BJ (cell line): Measurements from ENCODE around the gene SLTM. TPM values are rescaled to one million over a fixed set of nuclear protein-coding genes. Genes with fewer than 3 reads are reported as not detected.
"Not testable (repeated sequence)": the region's sequence is repeated elsewhere in the genome, so short reads cannot be mapped to it uniquely, and the experiment has no call there.

Experiments used
- CTCF ChIA-PET: fragments of 350-600 bp; formaldehyde crosslinking; extraction: SDS; loops from one replicate; lab custom pipeline; 2021; ENCODE audit warnings: antibody characterized with exemption, inconsistent platforms; lab: Yijun Ruan, JAX
- POLR2A ChIA-PET: fragments of 300-600 bp; sonication (Branson Sonifier 250); formaldehyde crosslinking; extraction: SDS; loops from one replicate; lab custom pipeline; 2021; ENCODE audit warnings: antibody characterized with exemption; lab: Charles Lee
- DNase-seq: peaks from one replicate; pipeline ENCODE4 v3.0.0-alpha.2; 2011; ENCODE audit warnings: low read depth
- H3K27me3 ChIP-seq: 2 replicates; pipeline ENCODE4 v1.6.0; 2011; ENCODE audit warnings: low read length; ENCODE audit not compliant: control insufficient read depth, insufficient read depth
- H3K36me3 ChIP-seq: 2 replicates; pipeline ENCODE4 v1.5.1; 2011; ENCODE audit warnings: low read length; ENCODE audit not compliant: control insufficient read depth, insufficient read depth
- H3K4me3 ChIP-seq: 2 replicates; pipeline ENCODE4 v1.5.1; 2011; ENCODE audit warnings: low read depth, mild to moderate bottlenecking, control low read depth, low read length
- polyA plus RNA-seq: library from polyadenylated mRNA; depleted of rRNA; stranded (reverse); fragments of >200 nt; gene quantifications from 2 replicates; pipeline ENCODE4 v1.2.3, GENCODE V29; 2011
- TF ChIP-seq, protein P1 (sequence below): IDR thresholded peaks from 2 replicates; pipeline ENCODE4 v1.5.1; 2011; ENCODE audit warnings: low read depth, mild to moderate bottlenecking, control low read depth, inconsistent platforms, low read length, moderate library complexity; ENCODE audit not compliant: insufficient read depth

SLTM gene
- polyA plus RNA-seq, 1 experiment: 14.3 TPM

DNA sequence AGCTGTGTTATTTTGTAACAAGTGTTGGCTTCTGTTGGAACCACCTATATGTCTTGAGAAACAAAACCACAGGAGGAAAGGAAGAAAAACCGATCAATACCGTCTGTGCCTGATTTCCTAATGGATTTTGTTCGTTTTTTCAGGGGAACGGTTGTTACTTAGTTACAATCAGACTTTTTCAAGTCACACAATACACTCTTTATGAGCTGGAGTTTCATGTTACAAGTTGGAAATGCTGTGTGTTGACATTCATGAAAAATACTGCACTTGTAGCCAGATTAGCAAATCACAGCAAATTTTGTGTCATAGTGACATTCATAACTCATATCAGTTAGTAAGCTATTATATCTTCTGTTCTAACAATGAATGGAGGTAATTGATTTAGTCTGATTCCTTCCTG, 78.9 kb downstream of the SLTM start:
- TF ChIP-seq, protein P1, sequence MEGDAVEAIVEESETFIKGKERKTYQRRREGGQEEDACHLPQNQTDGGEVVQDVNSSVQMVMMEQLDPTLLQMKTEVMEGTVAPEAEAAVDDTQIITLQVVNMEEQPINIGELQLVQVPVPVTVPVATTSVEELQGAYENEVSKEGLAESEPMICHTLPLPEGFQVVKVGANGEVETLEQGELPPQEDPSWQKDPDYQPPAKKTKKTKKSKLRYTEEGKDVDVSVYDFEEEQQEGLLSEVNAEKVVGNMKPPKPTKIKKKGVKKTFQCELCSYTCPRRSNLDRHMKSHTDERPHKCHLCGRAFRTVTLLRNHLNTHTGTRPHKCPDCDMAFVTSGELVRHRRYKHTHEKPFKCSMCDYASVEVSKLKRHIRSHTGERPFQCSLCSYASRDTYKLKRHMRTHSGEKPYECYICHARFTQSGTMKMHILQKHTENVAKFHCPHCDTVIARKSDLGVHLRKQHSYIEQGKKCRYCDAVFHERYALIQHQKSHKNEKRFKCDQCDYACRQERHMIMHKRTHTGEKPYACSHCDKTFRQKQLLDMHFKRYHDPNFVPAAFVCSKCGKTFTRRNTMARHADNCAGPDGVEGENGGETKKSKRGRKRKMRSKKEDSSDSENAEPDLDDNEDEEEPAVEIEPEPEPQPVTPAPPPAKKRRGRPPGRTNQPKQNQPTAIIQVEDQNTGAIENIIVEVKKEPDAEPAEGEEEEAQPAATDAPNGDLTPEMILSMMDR: no peak
- ChIA-PET POLR2A (no interaction called here), CTCF (interaction anchor here (0.6 to 1.0 kb wide), 2 partner anchors 9 to 96 kb away, joined by 3 to 5 read pairs; no protein-coding TSS in a partner anchor)
- Histone ChIP-seq H3K27me3 (no peaks in the 10 kb centered on the region), H3K36me3 (peaks cover 2% of the 10 kb centered on the region; the same call in 1 of the 2 replicates), H3K4me3 (no peak overlapping the region)
- DNase-seq: no peak

DNA sequence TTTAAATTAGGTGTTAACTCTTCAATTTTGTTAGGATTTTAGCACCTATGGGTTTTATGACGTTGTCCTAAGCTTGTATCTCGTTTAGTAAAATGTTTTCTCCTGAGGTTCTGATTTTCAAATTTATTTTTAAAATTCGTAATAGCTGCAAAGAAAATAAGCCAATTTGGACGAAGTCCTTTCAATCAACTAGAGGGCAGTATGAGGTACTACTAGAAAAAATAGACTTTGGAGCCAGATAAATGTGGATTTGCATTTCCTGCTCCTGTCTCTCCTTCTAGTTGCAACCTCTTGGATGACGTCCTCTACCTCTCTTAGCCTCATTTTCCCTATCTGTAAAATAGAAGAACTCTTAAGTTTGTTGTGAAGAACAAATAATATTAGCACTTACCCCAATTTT, 81.1 kb downstream of the SLTM start:
- Histone ChIP-seq H3K27me3 (no peaks in the 10 kb centered on the region), H3K36me3 (peaks cover 2% of the 10 kb centered on the region; the same call in 1 of the 2 replicates), H3K4me3 (no peak overlapping the region)
- DNase-seq: no peak
- CTCF ChIA-PET: interaction anchor here (1.4 kb wide), 1 partner anchor 63 kb away, joined by 3 read pairs; no protein-coding TSS in a partner anchor
- TF ChIP-seq, protein P1: no peak
- POLR2A ChIA-PET: no interaction called here

- CTCF ChIA-PET: interaction anchor here (1.2 to 1.4 kb wide), 2 partner anchors 12 to 64 kb away, joined by 3 read pairs; no protein-coding TSS in a partner anchor
- POLR2A ChIA-PET, H3K4me3 ChIP-seq: not testable (repeated sequence)
Observed at GRCh38 chr15:58851205-58851604, 82.3 kb downstream of the SLTM start.

GRCh38 chr15:58842713-58843396, 90.6 kb downstream of the SLTM start:
- H3K36me3 ChIP-seq: no peaks in the 10 kb centered on the region; the same call in none of the 2 replicates
- POLR2A ChIA-PET: no interaction called here
- H3K27me3 ChIP-seq: no peaks in the 10 kb centered on the region
- TF ChIP-seq, protein P1: no peak
- CTCF ChIA-PET: interaction anchor here (1.3 kb wide), 1 partner anchor 323 kb away, joined by 3 read pairs; no protein-coding TSS in a partner anchor
- no peak for DNase-seq
- no peak overlapping the region for H3K4me3 ChIP-seq

More at GRCh38 chr15:58851205-58851604, 82.3 kb downstream of the SLTM start:
- not testable (repeated sequence) for H3K36me3 ChIP-seq, DNase-seq, H3K27me3 ChIP-seq

DNA sequence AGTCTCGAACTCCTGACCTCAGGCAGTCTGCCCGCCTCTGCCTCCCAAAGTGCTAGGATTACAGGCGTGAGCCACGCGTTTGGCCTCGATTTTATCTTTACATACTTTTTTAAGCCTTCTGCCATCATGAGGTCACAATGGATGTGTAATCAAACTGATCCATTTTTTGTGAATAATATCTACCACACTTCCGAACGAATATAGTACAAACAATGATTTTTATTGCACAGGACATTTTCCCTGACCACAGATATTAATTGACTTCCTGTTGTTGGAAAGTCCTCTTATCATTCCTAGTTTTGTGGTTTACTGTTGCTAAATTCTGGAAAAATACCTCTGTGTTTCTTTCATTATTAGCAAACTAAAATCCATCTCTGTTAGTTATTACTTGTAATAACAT, 93.4 kb downstream of the SLTM start:
- TF ChIP-seq, protein P1: no peak
- peak; percentile 24 for DNase-seq
- Histone ChIP-seq H3K4me3 (no peak overlapping the region), H3K36me3 (peaks cover 1% of the 10 kb centered on the region; the same call in 1 of the 2 replicates), H3K27me3 (no peaks in the 10 kb centered on the region)
- ChIA-PET POLR2A (no interaction called here), CTCF (interaction anchor here (1.2 kb wide), 1 partner anchor 11 kb away, joined by 3 read pairs; no protein-coding TSS in a partner anchor)
